Trophoblast cell (in vitro differentiated cells and primary cell): ENCODE data around the gene POM121.
"Not testable (repeated sequence)": the region's sequence is repeated elsewhere in the genome, so short reads cannot be mapped to it uniquely, and the experiment has no call there.

Experiments
- DNase-seq, 2 donors: peaks; one replicate each; pipeline ENCODE4 v3.0.0-alpha.2; 2016
- H2AFZ ChIP-seq: 2 replicates; pipeline ENCODE4 v1.6.1; 2013; ENCODE audit warnings: low read length, moderate library complexity, mild to moderate bottlenecking; ENCODE audit not compliant: insufficient read depth, poor library complexity
- H2AK5ac ChIP-seq: 2 replicates; pipeline ENCODE4 v1.6.1; 2013; ENCODE audit warnings: mild to moderate bottlenecking, low read length
- H2BK120ac ChIP-seq: 2 replicates; pipeline ENCODE4 v1.6.1; 2013; ENCODE audit warnings: low read length, mild to moderate bottlenecking, moderate library complexity; ENCODE audit not compliant: insufficient read depth, poor library complexity
- H2BK12ac ChIP-seq: 2 replicates; pipeline ENCODE4 v1.6.1; 2013; ENCODE audit warnings: mild to moderate bottlenecking, low read length, moderate library complexity
- H2BK5ac ChIP-seq: 2 replicates; pipeline ENCODE4 v1.6.1; 2013; ENCODE audit warnings: low read length, low read depth, moderate library complexity, mild to moderate bottlenecking; ENCODE audit not compliant: poor library complexity
- H3K14ac ChIP-seq: 2 replicates; pipeline ENCODE4 v1.6.1; 2013; ENCODE audit warnings: mild to moderate bottlenecking, low read length
- H3K18ac ChIP-seq: 2 replicates; pipeline ENCODE4 v1.6.1; 2013; ENCODE audit warnings: mild to moderate bottlenecking, low read length
- H3K23ac ChIP-seq: 2 replicates; pipeline ENCODE4 v1.6.1; 2013; ENCODE audit warnings: low read length
- H3K27ac ChIP-seq: 2 replicates; pipeline ENCODE4 v1.5.1; 2013; ENCODE audit warnings: low read depth, mild to moderate bottlenecking, inconsistent platforms, low read length, moderate library complexity
- H3K27me3 ChIP-seq: 2 replicates; pipeline ENCODE4 v1.6.1; 2013; ENCODE audit warnings: inconsistent platforms, mild to moderate bottlenecking, low read length, moderate library complexity; ENCODE audit not compliant: insufficient read depth
- H3K36me3 ChIP-seq, 2 experiments: 1 replicate in 1 of 2; 2 replicates in 1 of 2; pipeline ENCODE4 v1.6.1; 2013; ENCODE audit warnings: low read length in 2 of 2, mild to moderate bottlenecking in 2 of 2, moderate library complexity in 1 of 2; ENCODE audit not compliant: insufficient read depth in 2 of 2, control insufficient read depth in 1 of 2
- H3K4ac ChIP-seq: 2 replicates; pipeline ENCODE4 v1.6.1; 2013; ENCODE audit warnings: low read depth, mild to moderate bottlenecking, low read length, moderate library complexity
- H3K4me1 ChIP-seq, 2 experiments: 1 replicate in 1 of 2; 2 replicates in 1 of 2; pipeline ENCODE4 v1.6.1; 2013; ENCODE audit warnings: low read length in 2 of 2, mild to moderate bottlenecking in 2 of 2, moderate library complexity in 1 of 2; ENCODE audit not compliant: insufficient read depth in 2 of 2, control insufficient read depth in 1 of 2
- H3K4me2 ChIP-seq: 2 replicates; pipeline ENCODE4 v1.6.1; 2013; ENCODE audit warnings: inconsistent platforms, mild to moderate bottlenecking, low read length, moderate library complexity
- H3K4me3 ChIP-seq: 2 replicates; pipeline ENCODE4 v1.5.1; 2013; ENCODE audit warnings: mild to moderate bottlenecking, low read depth, low read length, inconsistent platforms
- H3K79me1 ChIP-seq: one replicate; pipeline ENCODE4 v1.6.1; 2013; ENCODE audit warnings: low read length
- H3K79me2 ChIP-seq: 2 replicates; pipeline ENCODE4 v1.6.1; 2013; ENCODE audit warnings: low read length, mild to moderate bottlenecking; ENCODE audit not compliant: control insufficient read depth, insufficient read depth, poor library complexity
- H3K9ac ChIP-seq: 2 replicates; pipeline ENCODE4 v1.6.1; 2013; ENCODE audit warnings: mild to moderate bottlenecking, low read length
- H3K9me3 ChIP-seq: 2 replicates; pipeline ENCODE4 v1.6.1; 2013; ENCODE audit warnings: low read depth, mild to moderate bottlenecking, control low read depth, inconsistent platforms, low read length; ENCODE audit not compliant: insufficient read depth
- H4K12ac ChIP-seq: 2 replicates; pipeline ENCODE4 v1.6.1; 2013; ENCODE audit warnings: low read depth, mild to moderate bottlenecking, low read length, moderate library complexity
- H4K8ac ChIP-seq: 2 replicates; pipeline ENCODE4 v1.6.1; 2013; ENCODE audit warnings: low read depth, mild to moderate bottlenecking, low read length, moderate library complexity
- H4K91ac ChIP-seq: one replicate; pipeline ENCODE4 v1.6.1; 2013; ENCODE audit warnings: low read depth, mild to moderate bottlenecking, low read length, moderate library complexity
- WGBS: extraction: QIAGEN DNeasy Blood & Tissue Kit; methylation state at CpG from one replicate; pipeline ENCODE4 v1.1.7; 2013; ENCODE audit warnings: missing lambda C conversion rate; ENCODE audit not compliant: insufficient read length, insufficient coverage; ENCODE audit errors: extremely low coverage; 5-methylcytosine and 5-hydroxymethylcytosine counted together

POM121 gene

GRCh38 chr7:72969688-72970087, 44.8 kb downstream of the POM121 start:
- H3K79me2 ChIP-seq, H3K4me2 ChIP-seq, H3K36me3 ChIP-seq, H3K27me3 ChIP-seq, H2BK5ac ChIP-seq, H3K23ac ChIP-seq, H3K9ac ChIP-seq, H2AK5ac ChIP-seq, H3K4me1 ChIP-seq, H3K4ac ChIP-seq, H2BK12ac ChIP-seq, H3K27ac ChIP-seq, H2BK120ac ChIP-seq, H2AFZ ChIP-seq, DNase-seq, H3K18ac ChIP-seq, H3K4me3 ChIP-seq, H3K9me3 ChIP-seq, H3K14ac ChIP-seq, H4K91ac ChIP-seq, H3K79me1 ChIP-seq, H4K8ac ChIP-seq, H4K12ac ChIP-seq: not testable (repeated sequence)
- no CpG with 5 or more reads among the region's 29 CpGs for WGBS

GRCh38 chr7:72971505-72971904, 46.6 kb downstream of the POM121 start:
- not testable (repeated sequence) for H2AFZ ChIP-seq, H3K27me3 ChIP-seq, H3K23ac ChIP-seq, H3K9me3 ChIP-seq, H4K8ac ChIP-seq, H4K12ac ChIP-seq, H3K79me1 ChIP-seq, H3K27ac ChIP-seq, H3K79me2 ChIP-seq, H2AK5ac ChIP-seq, H3K4me2 ChIP-seq, H3K9ac ChIP-seq, H2BK120ac ChIP-seq, H2BK5ac ChIP-seq, H3K36me3 ChIP-seq, H3K4me3 ChIP-seq, H4K91ac ChIP-seq, H2BK12ac ChIP-seq, H3K4me1 ChIP-seq, H3K4ac ChIP-seq, H3K18ac ChIP-seq, H3K14ac ChIP-seq, DNase-seq
- no CpG with 5 or more reads among the region's 6 CpGs for WGBS

- WGBS: no CpG with 5 or more reads among the region's 7 CpGs
These were observed 49.9 kb downstream of the POM121 start for GRCh38 chr7:72974781-72975180.

GRCh38 chr7:72975656-72976286, 50.9 kb downstream of the POM121 start:
- not testable (repeated sequence) for H3K4me3 ChIP-seq, H3K9me3 ChIP-seq, H2AK5ac ChIP-seq, H3K14ac ChIP-seq, H2AFZ ChIP-seq, H3K79me1 ChIP-seq, H3K18ac ChIP-seq, H3K9ac ChIP-seq, H3K27me3 ChIP-seq, H2BK5ac ChIP-seq, H3K27ac ChIP-seq, H2BK12ac ChIP-seq, H3K4me1 ChIP-seq, H3K36me3 ChIP-seq, H4K91ac ChIP-seq, H3K4me2 ChIP-seq, H4K12ac ChIP-seq, H2BK120ac ChIP-seq, H4K8ac ChIP-seq, H3K23ac ChIP-seq, H3K79me2 ChIP-seq, H3K4ac ChIP-seq, DNase-seq
- no CpG with 5 or more reads among the region's 55 CpGs for WGBS

More at GRCh38 chr7:72974781-72975180, 49.9 kb downstream of the POM121 start:
- H3K27ac ChIP-seq, H4K91ac ChIP-seq, H3K4me1 ChIP-seq, H3K36me3 ChIP-seq, H3K4ac ChIP-seq, DNase-seq, H3K9me3 ChIP-seq, H2BK5ac ChIP-seq, H3K79me1 ChIP-seq, H3K27me3 ChIP-seq, H2AK5ac ChIP-seq, H2BK120ac ChIP-seq, H3K9ac ChIP-seq, H2BK12ac ChIP-seq, H3K4me2 ChIP-seq, H3K4me3 ChIP-seq, H2AFZ ChIP-seq, H3K18ac ChIP-seq, H4K12ac ChIP-seq, H3K14ac ChIP-seq, H4K8ac ChIP-seq, H3K23ac ChIP-seq, H3K79me2 ChIP-seq: not testable (repeated sequence)
